ENCODE data around the gene CXorf65. TPM values are rescaled to one million over a fixed set of nuclear protein-coding genes. Genes with fewer than 3 reads are reported as not detected.

Gene CXorf65
- polyA plus RNA-seq, 2 donors = 0.34 to 3.9 TPM

- Histone ChIP-seq H3K36me3 (ENCODE audit: control insufficient read depth in 2 of 2, insufficient read depth in 2 of 2, low read length in 1 of 2) (peaks cover 4 to 51% of the 10 kb centered on the region in 2 donors), H3K27ac (ENCODE audit: low read depth in 2 of 2, low read length in 1 of 2) (no peak overlapping the region)
These were observed 22.6 kb upstream of the CXorf65 start for GRCh38 chrX:71128915-71129765.

GRCh38 chrX:71128166-71128833 is 21.8 kb upstream of the CXorf65 start:
- H3K9me3 ChIP-seq (ENCODE audit: control insufficient read depth in 2 of 2, insufficient read depth in 1 of 2, low read depth in 1 of 2, low read length in 1 of 2) = no peaks in the 10 kb centered on the region
- no peak overlapping the region for H3K4me3 ChIP-seq (ENCODE audit: low read depth in 1 of 2, low read length in 2 of 2)
- H3K27ac ChIP-seq (ENCODE audit: low read depth in 2 of 2, low read length in 1 of 2) = no peak overlapping the region
- no peaks in the 10 kb centered on the region for H3K4me1 ChIP-seq (ENCODE audit: control insufficient read depth in 2 of 2, insufficient read depth in 2 of 2, low read length in 1 of 2)
- H3K36me3 ChIP-seq (ENCODE audit: control insufficient read depth in 2 of 2, insufficient read depth in 2 of 2, low read length in 1 of 2) = peaks cover 4 to 47% of the 10 kb centered on the region in 2 donors
- H3K27me3 ChIP-seq (ENCODE audit: control insufficient read depth in 1 of 2, insufficient read depth in 2 of 2, low read length in 2 of 2) = no peaks in the 10 kb centered on the region
- WGBS, 2 donors = 75 to 78% methylated on average over 12 of the region's 12 CpGs

More at GRCh38 chrX:71128915-71129765, 22.6 kb upstream of the CXorf65 start:
- WGBS, 2 donors = 29 to 31% methylated on average over 18 of the region's 18 CpGs
- Histone ChIP-seq H3K9me3 (ENCODE audit: control insufficient read depth in 2 of 2, insufficient read depth in 1 of 2, low read depth in 1 of 2, low read length in 1 of 2) (no peaks in the 10 kb centered on the region), H3K4me3 (ENCODE audit: low read depth in 1 of 2, low read length in 2 of 2) (no peak overlapping the region), H3K4me1 (ENCODE audit: control insufficient read depth in 2 of 2, insufficient read depth in 2 of 2, low read length in 1 of 2) (no peaks in the 10 kb centered on the region), H3K27me3 (ENCODE audit: control insufficient read depth in 1 of 2, insufficient read depth in 2 of 2, low read length in 2 of 2) (no peaks in the 10 kb centered on the region)

- Histone ChIP-seq H3K27ac (ENCODE audit: low read depth in 2 of 2, low read length in 1 of 2) (peak overlapping the region; percentile 62 to 70), H3K36me3 (ENCODE audit: control insufficient read depth in 2 of 2, insufficient read depth in 2 of 2, low read length in 1 of 2) (peaks cover 2 to 7% of the 10 kb centered on the region in 2 donors), H3K4me1 (ENCODE audit: control insufficient read depth in 2 of 2, insufficient read depth in 2 of 2, low read length in 1 of 2) (no peaks in the 10 kb centered on the region), H3K27me3 (ENCODE audit: control insufficient read depth in 1 of 2, insufficient read depth in 2 of 2, low read length in 2 of 2) (no peaks in the 10 kb centered on the region), H3K4me3 (ENCODE audit: low read depth in 1 of 2, low read length in 2 of 2) (peak overlapping the region; percentile 71 to 72), H3K9me3 (ENCODE audit: control insufficient read depth in 2 of 2, insufficient read depth in 1 of 2, low read depth in 1 of 2, low read length in 1 of 2) (no peaks in the 10 kb centered on the region)
- WGBS, 2 donors = 1 to 26% methylated on average over 16 of the region's 17 CpGs
These were observed 12.5 kb upstream of the CXorf65 start for GRCh38 chrX:71118985-71119535.

- H3K9me3 ChIP-seq (ENCODE audit: control insufficient read depth in 2 of 2, insufficient read depth in 1 of 2, low read depth in 1 of 2, low read length in 1 of 2) = no peaks in the 10 kb centered on the region
- H3K4me1 ChIP-seq (ENCODE audit: control insufficient read depth in 2 of 2, insufficient read depth in 2 of 2, low read length in 1 of 2) = no peaks in the 10 kb centered on the region
- peaks cover 2 to 7% of the 10 kb centered on the region in 2 donors for H3K36me3 ChIP-seq (ENCODE audit: control insufficient read depth in 2 of 2, insufficient read depth in 2 of 2, low read length in 1 of 2)
- H3K27ac ChIP-seq (ENCODE audit: low read depth in 2 of 2, low read length in 1 of 2) = peak within 1 kb of the TSS; percentile 62 to 80
- peak within 1 kb of the TSS; percentile 71 to 72 for H3K4me3 ChIP-seq (ENCODE audit: low read depth in 1 of 2, low read length in 2 of 2)
- H3K27me3 ChIP-seq (ENCODE audit: control insufficient read depth in 1 of 2, insufficient read depth in 2 of 2, low read length in 2 of 2) = no peaks in the 10 kb centered on the region
- WGBS, 2 donors = 1 to 27% methylated on average over 52 to 56 of the region's 56 CpGs
These were observed 11.8 kb upstream of the CXorf65 start, which contains the start of gene MED12 for GRCh38 chrX:71118032-71118984. TSS of gene MED12 (plus strand) at chrX:71118596. CDS start at chrX:71118755, 159 bp downstream.

- Histone ChIP-seq H3K4me1 (ENCODE audit: control insufficient read depth in 2 of 2, insufficient read depth in 2 of 2, low read length in 1 of 2) (no peaks in the 10 kb centered on the region), H3K27me3 (ENCODE audit: control insufficient read depth in 1 of 2, insufficient read depth in 2 of 2, low read length in 2 of 2) (no peaks in the 10 kb centered on the region), H3K36me3 (ENCODE audit: control insufficient read depth in 2 of 2, insufficient read depth in 2 of 2, low read length in 1 of 2) (peaks cover 2 to 7% of the 10 kb centered on the region in 2 donors), H3K27ac (ENCODE audit: low read depth in 2 of 2, low read length in 1 of 2) (no peak overlapping the region), H3K4me3 (ENCODE audit: low read depth in 1 of 2, low read length in 2 of 2) (no peak overlapping the region), H3K9me3 (ENCODE audit: control insufficient read depth in 2 of 2, insufficient read depth in 1 of 2, low read depth in 1 of 2, low read length in 1 of 2) (no peaks in the 10 kb centered on the region)
- 82 to 84% methylated on average over 10 of the region's 10 CpGs for WGBS, 2 donors
These were observed 10.8 kb upstream of the CXorf65 start for GRCh38 chrX:71117358-71117757.

GRCh38 chrX:71111921-71112431 is 5.4 kb upstream of the CXorf65 start:
- Histone ChIP-seq H3K36me3 (ENCODE audit: control insufficient read depth in 2 of 2, insufficient read depth in 2 of 2, low read length in 1 of 2) (no peaks in the 10 kb centered on the region), H3K27me3 (ENCODE audit: control insufficient read depth in 1 of 2, insufficient read depth in 2 of 2, low read length in 2 of 2) (no peaks in the 10 kb centered on the region), H3K4me3 (ENCODE audit: low read depth in 1 of 2, low read length in 2 of 2) (no peak overlapping the region), H3K27ac (ENCODE audit: low read depth in 2 of 2, low read length in 1 of 2) (peak overlapping the region; percentile 48 to 73), H3K9me3 (ENCODE audit: control insufficient read depth in 2 of 2, insufficient read depth in 1 of 2, low read depth in 1 of 2, low read length in 1 of 2) (no peaks in the 10 kb centered on the region), H3K4me1 (ENCODE audit: control insufficient read depth in 2 of 2, insufficient read depth in 2 of 2, low read length in 1 of 2) (no peaks in the 10 kb centered on the region)
- WGBS, 2 donors = 41 to 51% methylated on average over 5 of the region's 5 CpGs

- peak within 1 kb of the TSS; percentile 48 to 73 for H3K27ac ChIP-seq (ENCODE audit: low read depth in 2 of 2, low read length in 1 of 2)
- H3K4me1 ChIP-seq (ENCODE audit: control insufficient read depth in 2 of 2, insufficient read depth in 2 of 2, low read length in 1 of 2) = no peaks in the 10 kb centered on the region
- no peaks in the 10 kb centered on the region for H3K9me3 ChIP-seq (ENCODE audit: control insufficient read depth in 2 of 2, insufficient read depth in 1 of 2, low read depth in 1 of 2, low read length in 1 of 2)
- peak within 1 kb of the TSS; percentile 14 to 46 for H3K4me3 ChIP-seq (ENCODE audit: low read depth in 1 of 2, low read length in 2 of 2)
- H3K27me3 ChIP-seq (ENCODE audit: control insufficient read depth in 1 of 2, insufficient read depth in 2 of 2, low read length in 2 of 2) = no peaks in the 10 kb centered on the region
- no peaks in the 10 kb centered on the region for H3K36me3 ChIP-seq (ENCODE audit: control insufficient read depth in 2 of 2, insufficient read depth in 2 of 2, low read length in 1 of 2)
- 52 to 58% methylated on average over 8 of the region's 8 CpGs for WGBS, 2 donors
These were observed 4.8 kb upstream of the CXorf65 start, which contains the start of gene IL2RG for GRCh38 chrX:71111141-71111843. TSS of gene IL2RG (minus strand) at chrX:71111577. CDS start at chrX:71111539, 38 bp downstream.

- H3K9me3 ChIP-seq (ENCODE audit: control insufficient read depth in 2 of 2, insufficient read depth in 1 of 2, low read depth in 1 of 2, low read length in 1 of 2) = no peaks in the 10 kb centered on the region
- no peaks in the 10 kb centered on the region for H3K27me3 ChIP-seq (ENCODE audit: control insufficient read depth in 1 of 2, insufficient read depth in 2 of 2, low read length in 2 of 2)
- no peak overlapping the region for H3K4me3 ChIP-seq (ENCODE audit: low read depth in 1 of 2, low read length in 2 of 2)
- no peaks in the 10 kb centered on the region for H3K36me3 ChIP-seq (ENCODE audit: control insufficient read depth in 2 of 2, insufficient read depth in 2 of 2, low read length in 1 of 2)
- no peaks in the 10 kb centered on the region for H3K4me1 ChIP-seq (ENCODE audit: control insufficient read depth in 2 of 2, insufficient read depth in 2 of 2, low read length in 1 of 2)
- no peak overlapping the region for H3K27ac ChIP-seq (ENCODE audit: low read depth in 2 of 2, low read length in 1 of 2)
- WGBS, 2 donors = 79 to 88% methylated on average over 6 of the region's 6 CpGs
These were observed 2.5 kb upstream of the CXorf65 start for GRCh38 chrX:71109051-71109450.

All from esophagus (tissue), 2 donors.